Measurements from ENCODE around the gene TMEM238. TPM values are rescaled to one million over a fixed set of nuclear protein-coding genes. Genes with fewer than 3 reads are reported as not detected.
A peak's percentile ranks its signal among the peaks of the same experiment; 100 is the strongest.

TMEM238 gene, protein sequence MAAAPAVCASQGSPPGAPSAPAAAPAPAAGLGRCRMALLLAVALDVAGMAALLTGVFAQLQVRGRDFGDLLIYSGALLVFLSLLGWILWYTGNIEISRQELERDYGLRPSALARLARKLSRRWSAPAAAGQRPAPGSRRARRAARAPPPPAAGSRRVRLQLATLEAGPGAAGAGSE
- total RNA-seq, result 10 to 100 TPM in 1 of 7 donors, 1 to 10 TPM in 5, under 1 TPM in 1; 0.93 to 31.2 (median 2.5) TPM
- under 1 TPM in 1 of 2 donors, not detected in 1; 0.10 TPM for polyA plus RNA-seq
- long read RNA-seq, donor 1, result 0 reads
- long read RNA-seq, donor 2, transcript TMEM238-201 (2 exons, 1,000 nt), result major isoform, 7 of 7 reads
- long read RNA-seq, donor 2, partial matches to known transcripts, result 0 of 7 reads
- long read RNA-seq, donor 2, other reads (novel, unspliced or antisense), result 0 of 7 reads
- long read RNA-seq, donor 3, transcript TMEM238-201 (2 exons, 1,000 nt), result major isoform, 9 of 9 reads
- long read RNA-seq, donor 3, partial matches to known transcripts, result 0 of 9 reads
- long read RNA-seq, donor 3, other reads (novel, unspliced or antisense), result 0 of 9 reads

DNA sequence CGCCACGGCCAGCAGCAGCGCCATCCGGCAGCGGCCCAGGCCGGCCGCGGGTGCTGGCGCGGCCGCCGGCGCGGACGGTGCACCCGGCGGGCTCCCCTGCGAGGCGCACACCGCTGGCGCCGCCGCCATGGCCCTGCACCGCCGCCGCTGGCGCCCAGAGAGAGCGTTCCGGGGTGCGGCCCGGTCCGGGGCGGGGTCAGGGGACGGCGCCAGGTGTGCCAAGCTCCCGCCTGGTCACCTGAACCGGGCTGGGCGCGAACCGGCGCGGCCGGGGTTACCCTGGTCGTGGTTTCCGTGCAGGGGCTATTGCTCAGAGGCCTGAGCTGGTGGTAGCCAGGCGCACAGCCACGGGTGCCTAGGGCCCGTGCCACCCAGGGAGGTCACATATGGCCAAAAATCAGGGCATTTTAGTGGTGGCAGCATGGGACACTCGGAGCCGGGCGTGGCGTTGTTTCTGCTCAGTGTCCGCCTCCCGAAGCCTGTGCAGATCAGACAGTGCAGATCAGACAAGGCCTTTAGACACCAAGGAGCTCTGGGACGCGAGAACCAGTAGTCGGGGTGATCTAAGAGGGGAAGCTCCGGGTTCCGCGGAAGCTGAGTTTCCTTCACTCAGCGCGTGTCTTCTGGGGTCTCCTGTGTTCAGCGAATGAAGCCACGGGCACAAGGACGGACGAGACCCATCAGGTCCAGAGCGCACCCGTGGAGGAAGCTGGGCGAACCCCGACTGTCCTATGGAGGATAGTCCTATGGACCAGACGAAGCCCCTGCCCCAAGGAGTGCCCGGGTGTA is at the start of gene TMEM238:
TMEM238 (minus strand) TSS at position 162 of the 789 bp plus-strand sequence; CDS start at position 129, 33 bp downstream.
- H3K4me3 ChIP-seq, result peak within 1 kb of the TSS; percentile 56
- TF ChIP-seq, protein P1, sequence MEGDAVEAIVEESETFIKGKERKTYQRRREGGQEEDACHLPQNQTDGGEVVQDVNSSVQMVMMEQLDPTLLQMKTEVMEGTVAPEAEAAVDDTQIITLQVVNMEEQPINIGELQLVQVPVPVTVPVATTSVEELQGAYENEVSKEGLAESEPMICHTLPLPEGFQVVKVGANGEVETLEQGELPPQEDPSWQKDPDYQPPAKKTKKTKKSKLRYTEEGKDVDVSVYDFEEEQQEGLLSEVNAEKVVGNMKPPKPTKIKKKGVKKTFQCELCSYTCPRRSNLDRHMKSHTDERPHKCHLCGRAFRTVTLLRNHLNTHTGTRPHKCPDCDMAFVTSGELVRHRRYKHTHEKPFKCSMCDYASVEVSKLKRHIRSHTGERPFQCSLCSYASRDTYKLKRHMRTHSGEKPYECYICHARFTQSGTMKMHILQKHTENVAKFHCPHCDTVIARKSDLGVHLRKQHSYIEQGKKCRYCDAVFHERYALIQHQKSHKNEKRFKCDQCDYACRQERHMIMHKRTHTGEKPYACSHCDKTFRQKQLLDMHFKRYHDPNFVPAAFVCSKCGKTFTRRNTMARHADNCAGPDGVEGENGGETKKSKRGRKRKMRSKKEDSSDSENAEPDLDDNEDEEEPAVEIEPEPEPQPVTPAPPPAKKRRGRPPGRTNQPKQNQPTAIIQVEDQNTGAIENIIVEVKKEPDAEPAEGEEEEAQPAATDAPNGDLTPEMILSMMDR (IDR thresholded peaks at IDR 0.05), result no peak
- TF ChIP-seq POLR2A (IDR thresholded peaks at IDR 0.05), result no peak
- TF ChIP-seq EP300 (IDR thresholded peaks at IDR 0.05), result no peak
- intact Hi-C loops (cut with DNase I), result loop anchor here in 3 of 4 donors (5.0 to 10.0 kb wide), 4 partner anchors 42 to 120 kb away; no protein-coding TSS in a partner anchor
- H3K4me1 ChIP-seq (ENCODE audit: insufficient read depth), result peaks cover 26% of the 10 kb centered on the region
- 34 to 56% (median 36%) methylated on average over 36 to 72 of the region's 72 CpGs for WGBS, 3 donors
- DNase-seq, result peak in 3 of 5 donors; percentile 63 to 69 (median 63)
- H3K27me3 ChIP-seq, result no peaks in the 10 kb centered on the region
- H3K36me3 ChIP-seq, result no peaks in the 10 kb centered on the region
- peak within 1 kb of the TSS; percentile 73 to 95 for H3K27ac ChIP-seq
- no peaks in the 10 kb centered on the region for H3K9me3 ChIP-seq

DNA sequence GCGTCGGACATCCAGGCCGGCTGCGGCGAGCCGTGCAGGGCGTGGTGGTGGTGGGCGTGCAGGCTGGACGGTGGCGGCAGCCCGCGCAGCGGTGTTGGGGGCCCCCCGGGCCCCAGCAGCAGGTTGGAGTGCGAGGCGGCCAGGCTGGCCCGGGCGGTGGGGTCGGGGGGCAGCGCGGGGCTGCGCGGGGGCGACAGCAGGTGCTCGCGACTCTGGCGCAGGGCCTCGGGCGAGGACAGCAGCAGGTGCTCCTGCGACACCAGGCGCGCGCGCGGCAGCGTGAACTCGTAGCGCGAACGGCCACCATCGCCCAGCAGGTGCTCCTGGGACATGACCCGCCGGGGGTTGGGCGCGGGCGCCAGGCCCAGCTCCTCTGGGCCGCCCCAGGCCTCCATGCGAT is 49.2 kb upstream of the TMEM238 start:
- intact Hi-C loops (cut with DNase I), result no loop called here
- no peak for DNase-seq
- 4 to 6% (median 6%) methylated on average over 34 to 48 of the region's 48 CpGs for WGBS, 3 donors
- Histone ChIP-seq H3K27ac (no peak overlapping the region), H3K4me1 (ENCODE audit: insufficient read depth) (no peaks in the 10 kb centered on the region), H3K36me3 (no peaks in the 10 kb centered on the region), H3K9me3 (no peaks in the 10 kb centered on the region), H3K4me3 (no peak overlapping the region), H3K27me3 (no peaks in the 10 kb centered on the region)
- no peak for TF ChIP-seq EP300 (IDR thresholded peaks at IDR 0.05)
- TF ChIP-seq, protein P1 (IDR thresholded peaks at IDR 0.05), result no peak
- TF ChIP-seq POLR2A (IDR thresholded peaks at IDR 0.05), result no peak

DNA sequence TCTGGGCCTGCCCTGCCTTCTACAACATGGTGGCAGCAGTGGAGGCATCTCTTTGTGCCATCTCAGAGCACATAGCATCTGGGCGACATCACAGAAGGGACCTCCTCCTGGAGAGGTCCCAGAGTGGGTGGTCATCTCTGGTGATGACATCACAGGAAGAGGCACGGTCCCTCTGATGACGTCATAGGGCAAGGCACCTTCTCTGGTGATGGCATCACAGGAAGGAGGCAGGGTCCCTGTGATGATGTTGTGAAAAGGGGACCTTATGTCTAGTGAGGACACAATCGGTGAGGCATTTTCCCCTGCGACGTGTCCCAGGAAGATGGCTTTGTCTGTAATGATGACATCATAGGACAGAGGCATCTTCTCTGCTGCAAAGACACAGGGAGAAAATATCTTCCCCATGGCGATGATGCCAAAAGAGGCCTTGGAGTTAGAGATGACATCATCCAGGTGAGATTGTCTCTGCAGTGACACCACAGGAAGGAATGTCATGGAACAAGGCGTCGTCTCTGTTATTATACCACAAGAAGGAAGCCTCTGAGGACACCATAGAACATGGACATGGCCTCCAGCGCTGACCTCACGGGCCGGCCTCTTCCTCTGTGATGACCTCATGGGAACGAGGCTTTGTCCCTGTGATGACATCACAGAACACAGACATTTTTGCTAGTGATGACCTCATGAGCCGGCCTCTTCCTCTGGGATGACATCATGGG is 48.3 kb upstream of the TMEM238 start:
- no peaks in the 10 kb centered on the region for H3K36me3 ChIP-seq
- no peaks in the 10 kb centered on the region for H3K27me3 ChIP-seq
- no peak overlapping the region for H3K27ac ChIP-seq
- no peak overlapping the region for H3K4me3 ChIP-seq
- H3K4me1 ChIP-seq (ENCODE audit: insufficient read depth), result no peaks in the 10 kb centered on the region
- H3K9me3 ChIP-seq, result no peaks in the 10 kb centered on the region
- WGBS, 3 donors, result 84 to 88% (median 88%) methylated on average over 11 to 14 of the region's 14 CpGs
- TF ChIP-seq EP300 (IDR thresholded peaks at IDR 0.05), result no peak
- TF ChIP-seq POLR2A (IDR thresholded peaks at IDR 0.05), result no peak
- TF ChIP-seq, protein P1 (IDR thresholded peaks at IDR 0.05), result no peak
- intact Hi-C loops (cut with DNase I), result no loop called here
- no peak for DNase-seq

DNA sequence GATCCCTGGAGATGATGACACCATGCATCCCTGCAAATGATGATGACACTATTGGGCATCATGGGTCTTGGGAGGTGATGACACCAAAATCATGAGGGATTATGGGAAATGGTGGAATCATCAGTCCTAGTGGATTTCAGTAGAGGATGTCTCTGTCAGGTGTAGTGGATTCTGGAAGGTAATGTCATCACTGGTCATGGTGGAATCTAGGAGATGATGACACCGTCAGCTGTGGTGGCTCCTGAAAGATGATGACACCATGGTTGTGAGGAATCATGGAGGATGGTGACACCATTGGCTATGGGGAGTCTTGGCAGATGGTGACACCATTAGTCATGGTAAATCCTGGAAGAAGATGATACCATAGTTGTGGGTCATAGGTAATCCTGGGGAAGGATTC is 47.1 kb upstream of the TMEM238 start:
- no peaks in the 10 kb centered on the region for H3K36me3 ChIP-seq
- 85 to 95% (median 89%) methylated on average over 1 of the region's 1 CpG for WGBS, 3 donors
- TF ChIP-seq, protein P1 (IDR thresholded peaks at IDR 0.05), result no peak
- TF ChIP-seq EP300 (IDR thresholded peaks at IDR 0.05) (no peak), POLR2A (IDR thresholded peaks at IDR 0.05) (no peak)
- intact Hi-C loops (cut with DNase I), result no loop called here
- no peaks in the 10 kb centered on the region for H3K27me3 ChIP-seq
- no peak overlapping the region for H3K27ac ChIP-seq
- H3K4me3 ChIP-seq, result no peak overlapping the region
- no peaks in the 10 kb centered on the region for H3K4me1 ChIP-seq (ENCODE audit: insufficient read depth)
- no peak for DNase-seq
- H3K9me3 ChIP-seq, result no peaks in the 10 kb centered on the region
